ENCODE results near the gene NDUFS4.

DNA sequence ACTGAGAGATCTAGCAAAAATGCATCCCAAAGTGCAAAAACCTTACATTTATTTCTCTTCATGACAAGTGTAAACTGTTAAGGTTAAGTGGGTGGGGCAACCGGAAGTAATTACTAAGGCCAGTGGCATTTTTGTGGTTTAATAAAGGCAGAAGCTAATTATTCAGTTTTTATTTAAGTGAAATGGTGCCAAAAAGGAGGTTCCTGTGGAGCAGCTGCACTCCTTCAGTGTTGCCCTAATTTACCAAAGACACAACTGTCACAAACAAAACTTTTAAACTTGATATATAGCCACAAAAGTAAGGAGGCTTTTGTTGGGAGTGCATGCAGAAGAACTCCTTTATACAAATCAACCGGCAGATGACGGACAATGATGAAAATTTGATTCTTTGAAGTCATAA is 81.6 kb downstream of the NDUFS4 start:
- no peak for TF ChIP-seq CTCF (IDR thresholded peaks at IDR 0.05; ENCODE audit: insufficient read depth, low read depth, low read length)
- no peak for TF ChIP-seq EZH2 (IDR thresholded peaks at IDR 0.05; ENCODE audit: insufficient read depth, low read length)

Measured in astrocyte (in vitro differentiated cells and primary cell).